ENCODE measurements around the gene SLC44A3. TPM values are rescaled to one million over a fixed set of nuclear protein-coding genes. Genes with fewer than 3 reads are reported as not detected.

Gene SLC44A3
- total RNA-seq, 1 donor from 2014 or later: 14.6 TPM

GRCh38 chr1:94843430-94843829 lies 23.3 kb downstream of the SLC44A3 start:
- no peak for TF ChIP-seq CTCF (IDR thresholded peaks at IDR 0.05; ENCODE audit: insufficient read depth, low read length, poor library complexity, severe bottlenecking)
- no peak for DNase-seq (ENCODE audit: low read depth)
- Histone ChIP-seq H3K4me3 (ENCODE audit: low read depth, low read length) (no peak overlapping the region), H3K27me3 (ENCODE audit: control insufficient read depth, insufficient read depth, low read length) (no peaks in the 10 kb centered on the region), H3K36me3 (ENCODE audit: control insufficient read depth, insufficient read depth, low read length) (no peaks in the 10 kb centered on the region)

GRCh38 chr1:94843846-94844245 lies 23.7 kb downstream of the SLC44A3 start:
- no peak for DNase-seq (ENCODE audit: low read depth)
- Histone ChIP-seq H3K36me3 (ENCODE audit: control insufficient read depth, insufficient read depth, low read length) (no peaks in the 10 kb centered on the region), H3K27me3 (ENCODE audit: control insufficient read depth, insufficient read depth, low read length) (no peaks in the 10 kb centered on the region), H3K4me3 (ENCODE audit: low read depth, low read length) (no peak overlapping the region)
- no peak for TF ChIP-seq CTCF (IDR thresholded peaks at IDR 0.05; ENCODE audit: insufficient read depth, low read length, poor library complexity, severe bottlenecking)

- no peak for DNase-seq (ENCODE audit: low read depth)
- Histone ChIP-seq H3K4me3 (ENCODE audit: low read depth, low read length) (no peak overlapping the region), H3K27me3 (ENCODE audit: control insufficient read depth, insufficient read depth, low read length) (no peaks in the 10 kb centered on the region), H3K36me3 (ENCODE audit: control insufficient read depth, insufficient read depth, low read length) (no peaks in the 10 kb centered on the region)
- no peak for TF ChIP-seq CTCF (IDR thresholded peaks at IDR 0.05; ENCODE audit: insufficient read depth, low read length, poor library complexity, severe bottlenecking)
Measured at GRCh38 chr1:94846308-94846707, 26.2 kb downstream of the SLC44A3 start.

GRCh38 chr1:94851571-94851970 lies 31.4 kb downstream of the SLC44A3 start:
- H3K36me3 ChIP-seq (ENCODE audit: control insufficient read depth, insufficient read depth, low read length): no peaks in the 10 kb centered on the region
- no peaks in the 10 kb centered on the region for H3K27me3 ChIP-seq (ENCODE audit: control insufficient read depth, insufficient read depth, low read length)
- no peak overlapping the region for H3K4me3 ChIP-seq (ENCODE audit: low read depth, low read length)
- TF ChIP-seq CTCF (IDR thresholded peaks at IDR 0.05; ENCODE audit: insufficient read depth, low read length, poor library complexity, severe bottlenecking): no peak
- no peak for DNase-seq (ENCODE audit: low read depth)

GRCh38 chr1:94852788-94853187 lies 32.6 kb downstream of the SLC44A3 start:
- H3K36me3 ChIP-seq (ENCODE audit: control insufficient read depth, insufficient read depth, low read length): no peaks in the 10 kb centered on the region

More at GRCh38 chr1:94852788-94853187, 32.6 kb downstream of the SLC44A3 start:
- TF ChIP-seq CTCF (IDR thresholded peaks at IDR 0.05; ENCODE audit: insufficient read depth, low read length, poor library complexity, severe bottlenecking): no peak
- no peak for DNase-seq (ENCODE audit: low read depth)
- no peaks in the 10 kb centered on the region for H3K27me3 ChIP-seq (ENCODE audit: control insufficient read depth, insufficient read depth, low read length)
- H3K4me3 ChIP-seq (ENCODE audit: low read depth, low read length): no peak overlapping the region
